Stimulated activated CD8-positive, alpha-beta memory T cell treated with anti-CD3 and anti-CD28 coated beads, Interleukin-7, amount 100 ng/mL, for 24 hours (primary cell): ENCODE measurements around the gene VPS33A.
A peak's percentile ranks its signal among the peaks of the same experiment; 100 is the strongest.
"Not testable (repeated sequence)": the region's sequence is repeated elsewhere in the genome, so short reads cannot be mapped to it uniquely, and the experiment has no call there.

Experiments
- DNase-seq: peaks from one replicate; pipeline ENCODE4 v3.0.0-alpha.2; 2020; ENCODE audit warnings: low read depth

The VPS33A gene

GRCh38 chr12:122266230-122266901, at the start of gene VPS33A:
Gene VPS33A (minus strand): TSS chr12:122266494. CDS start chr12:122266408, 86 bp downstream.
- peak; percentile 90 for DNase-seq

- no peak for DNase-seq
Measured at GRCh38 chr12:122312926-122313325, 46.6 kb upstream of the VPS33A start.

- DNase-seq, result no peak
Measured at GRCh38 chr12:122311696-122312095, 45.4 kb upstream of the VPS33A start.

- DNase-seq, result no peak
Measured at GRCh38 chr12:122310626-122311333, 44.5 kb upstream of the VPS33A start.

- no peak for DNase-seq
Measured at GRCh38 chr12:122309564-122310121, 43.3 kb upstream of the VPS33A start.

- no peak for DNase-seq
Measured at GRCh38 chr12:122308811-122309210, 42.5 kb upstream of the VPS33A start.

GRCh38 chr12:122306407-122306806, 40.1 kb upstream of the VPS33A start:
- no peak for DNase-seq

GRCh38 chr12:122304924-122305323, 38.6 kb upstream of the VPS33A start:
- DNase-seq, result no peak

- no peak for DNase-seq
Measured at GRCh38 chr12:122303068-122303467, 36.8 kb upstream of the VPS33A start.

- DNase-seq, result no peak
Measured at GRCh38 chr12:122298071-122298748, 31.9 kb upstream of the VPS33A start.

- DNase-seq, result no peak
Measured at GRCh38 chr12:122297494-122297893, 31.2 kb upstream of the VPS33A start.

- DNase-seq, result no peak
Measured at GRCh38 chr12:122295877-122296276, 29.6 kb upstream of the VPS33A start.

- DNase-seq, result no peak
Measured at GRCh38 chr12:122293081-122293480, 26.8 kb upstream of the VPS33A start.

GRCh38 chr12:122291431-122291830, 25.1 kb upstream of the VPS33A start:
- DNase-seq, result no peak

- no peak for DNase-seq
Measured at GRCh38 chr12:122283680-122284079, 17.4 kb upstream of the VPS33A start.

- no peak for DNase-seq
Measured at GRCh38 chr12:122282061-122282460, 15.8 kb upstream of the VPS33A start.

- DNase-seq, result no peak
Measured at GRCh38 chr12:122276242-122276641, 9.9 kb upstream of the VPS33A start.

GRCh38 chr12:122275459-122275858, 9.2 kb upstream of the VPS33A start:
- no peak for DNase-seq

GRCh38 chr12:122265886-122266229, 436 bp downstream of the VPS33A start:
- DNase-seq, result peak; percentile 9

GRCh38 chr12:122265476-122265875, 818 bp downstream of the VPS33A start:
- no peak for DNase-seq

GRCh38 chr12:122260735-122261134, 5.6 kb downstream of the VPS33A start:
- DNase-seq, result not testable (repeated sequence)

- not testable (repeated sequence) for DNase-seq
Measured at GRCh38 chr12:122258939-122259338, 7.4 kb downstream of the VPS33A start.

GRCh38 chr12:122258462-122258861, 7.8 kb downstream of the VPS33A start:
- DNase-seq, result not testable (repeated sequence)
